Measurements from ENCODE around the gene TAF3. TPM values are rescaled to one million over a fixed set of nuclear protein-coding genes. Genes with fewer than 3 reads are reported as not detected.
A peak's percentile ranks its signal among the peaks of the same experiment; 100 is the strongest.

Gene TAF3
- total RNA-seq, 1 donor from 2014 or later, result 3.3 TPM

GRCh38 chr10:7876541-7877127 is 58.3 kb downstream of the TAF3 start:
- no peak for ATAC-seq

GRCh38 chr10:7881119-7881518 is 62.8 kb downstream of the TAF3 start:
- ATAC-seq, result no peak

- peak; percentile 59 for ATAC-seq
Observed at GRCh38 chr10:7886056-7886455, 67.8 kb downstream of the TAF3 start.

GRCh38 chr10:7887174-7887816 is 69.0 kb downstream of the TAF3 start:
- no peak for ATAC-seq

- ATAC-seq, result no peak
Observed at GRCh38 chr10:7889947-7890542, 71.7 kb downstream of the TAF3 start.

GRCh38 chr10:7890781-7891180 is 72.5 kb downstream of the TAF3 start:
- ATAC-seq, result no peak

GRCh38 chr10:7891634-7892033 is 73.3 kb downstream of the TAF3 start:
- no peak for ATAC-seq

- ATAC-seq, result no peak
Observed at GRCh38 chr10:7892146-7892545, 73.8 kb downstream of the TAF3 start.

- no peak for ATAC-seq
Observed at GRCh38 chr10:7895699-7896090, 77.4 kb downstream of the TAF3 start.

- no peak for ATAC-seq
Observed at GRCh38 chr10:7896297-7896696, 78.0 kb downstream of the TAF3 start.

- ATAC-seq, result no peak
Observed at GRCh38 chr10:7901256-7901655, 83.0 kb downstream of the TAF3 start.

GRCh38 chr10:7902413-7902812 is 84.1 kb downstream of the TAF3 start:
- ATAC-seq, result no peak

- ATAC-seq, result no peak
Observed at GRCh38 chr10:7903851-7904250, 85.5 kb downstream of the TAF3 start.

- no peak for ATAC-seq
Observed at GRCh38 chr10:7906128-7906527, 87.8 kb downstream of the TAF3 start.

- ATAC-seq, result no peak
Observed at GRCh38 chr10:7908541-7909210, 90.4 kb downstream of the TAF3 start.

GRCh38 chr10:7913126-7913872 is 95.0 kb downstream of the TAF3 start:
- ATAC-seq, result no peak

GRCh38 chr10:7915923-7916536 is 97.7 kb downstream of the TAF3 start:
- ATAC-seq, result peak; percentile 86

- ATAC-seq, result no peak
Observed at GRCh38 chr10:7917736-7918135, 99.4 kb downstream of the TAF3 start.

GRCh38 chr10:7922707-7923106 is 104.4 kb downstream of the TAF3 start:
- no peak for ATAC-seq

GRCh38 chr10:7928536-7928935 is 110.2 kb downstream of the TAF3 start:
- ATAC-seq, result no peak

GRCh38 chr10:7932301-7933036 is 114.2 kb downstream of the TAF3 start:
- no peak for ATAC-seq

GRCh38 chr10:7933262-7933661 is 115.0 kb downstream of the TAF3 start:
- ATAC-seq, result no peak

Data from esophagus mucosa (tissue), 1 donor.